Measurements from ENCODE around the gene COL4A6.

DNA sequence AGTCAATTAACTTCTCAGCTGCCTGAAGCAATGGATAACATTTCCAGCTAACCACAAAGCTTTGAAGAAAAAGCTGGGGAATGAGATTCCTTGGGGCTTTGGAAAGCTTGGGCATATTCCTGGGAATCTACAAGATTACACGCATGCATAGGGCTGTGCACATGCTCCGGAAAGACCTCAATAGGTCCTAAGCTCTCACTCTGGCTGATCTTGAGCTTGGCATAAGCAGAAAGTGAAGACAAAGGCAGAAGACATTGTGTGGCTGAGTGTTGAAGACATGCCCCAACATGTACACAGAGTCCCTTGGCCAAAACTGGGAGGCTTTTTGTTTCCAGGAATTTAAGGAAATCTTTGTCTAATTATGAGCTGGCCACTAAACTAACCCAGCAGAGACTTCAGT lies 315.5 kb downstream of the COL4A6 start:
- TF ChIP-seq, protein P1, sequence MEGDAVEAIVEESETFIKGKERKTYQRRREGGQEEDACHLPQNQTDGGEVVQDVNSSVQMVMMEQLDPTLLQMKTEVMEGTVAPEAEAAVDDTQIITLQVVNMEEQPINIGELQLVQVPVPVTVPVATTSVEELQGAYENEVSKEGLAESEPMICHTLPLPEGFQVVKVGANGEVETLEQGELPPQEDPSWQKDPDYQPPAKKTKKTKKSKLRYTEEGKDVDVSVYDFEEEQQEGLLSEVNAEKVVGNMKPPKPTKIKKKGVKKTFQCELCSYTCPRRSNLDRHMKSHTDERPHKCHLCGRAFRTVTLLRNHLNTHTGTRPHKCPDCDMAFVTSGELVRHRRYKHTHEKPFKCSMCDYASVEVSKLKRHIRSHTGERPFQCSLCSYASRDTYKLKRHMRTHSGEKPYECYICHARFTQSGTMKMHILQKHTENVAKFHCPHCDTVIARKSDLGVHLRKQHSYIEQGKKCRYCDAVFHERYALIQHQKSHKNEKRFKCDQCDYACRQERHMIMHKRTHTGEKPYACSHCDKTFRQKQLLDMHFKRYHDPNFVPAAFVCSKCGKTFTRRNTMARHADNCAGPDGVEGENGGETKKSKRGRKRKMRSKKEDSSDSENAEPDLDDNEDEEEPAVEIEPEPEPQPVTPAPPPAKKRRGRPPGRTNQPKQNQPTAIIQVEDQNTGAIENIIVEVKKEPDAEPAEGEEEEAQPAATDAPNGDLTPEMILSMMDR (IDR thresholded peaks at IDR 0.05; ENCODE audit: poor library complexity, severe bottlenecking), result no peak
- TF ChIP-seq POLR2AphosphoS5 (IDR thresholded peaks at IDR 0.05) (no peak), EP300 (conservative IDR thresholded peaks at IDR 0.05; ENCODE audit: poor library complexity, severe bottlenecking) (no peak), MXI1 (conservative IDR thresholded peaks at IDR 0.05; ENCODE audit: poor library complexity, severe bottlenecking) (no peak), EZH2 (IDR thresholded peaks at IDR 0.05; ENCODE audit: borderline replicate concordance, insufficient read depth, low read length, poor library complexity, severe bottlenecking) (no peak), TAF1 (IDR thresholded peaks at IDR 0.05; ENCODE audit: low read depth) (no peak), SMC3 (conservative IDR thresholded peaks at IDR 0.05; ENCODE audit: poor library complexity) (no peak)
- TF ChIP-seq, protein P2, sequence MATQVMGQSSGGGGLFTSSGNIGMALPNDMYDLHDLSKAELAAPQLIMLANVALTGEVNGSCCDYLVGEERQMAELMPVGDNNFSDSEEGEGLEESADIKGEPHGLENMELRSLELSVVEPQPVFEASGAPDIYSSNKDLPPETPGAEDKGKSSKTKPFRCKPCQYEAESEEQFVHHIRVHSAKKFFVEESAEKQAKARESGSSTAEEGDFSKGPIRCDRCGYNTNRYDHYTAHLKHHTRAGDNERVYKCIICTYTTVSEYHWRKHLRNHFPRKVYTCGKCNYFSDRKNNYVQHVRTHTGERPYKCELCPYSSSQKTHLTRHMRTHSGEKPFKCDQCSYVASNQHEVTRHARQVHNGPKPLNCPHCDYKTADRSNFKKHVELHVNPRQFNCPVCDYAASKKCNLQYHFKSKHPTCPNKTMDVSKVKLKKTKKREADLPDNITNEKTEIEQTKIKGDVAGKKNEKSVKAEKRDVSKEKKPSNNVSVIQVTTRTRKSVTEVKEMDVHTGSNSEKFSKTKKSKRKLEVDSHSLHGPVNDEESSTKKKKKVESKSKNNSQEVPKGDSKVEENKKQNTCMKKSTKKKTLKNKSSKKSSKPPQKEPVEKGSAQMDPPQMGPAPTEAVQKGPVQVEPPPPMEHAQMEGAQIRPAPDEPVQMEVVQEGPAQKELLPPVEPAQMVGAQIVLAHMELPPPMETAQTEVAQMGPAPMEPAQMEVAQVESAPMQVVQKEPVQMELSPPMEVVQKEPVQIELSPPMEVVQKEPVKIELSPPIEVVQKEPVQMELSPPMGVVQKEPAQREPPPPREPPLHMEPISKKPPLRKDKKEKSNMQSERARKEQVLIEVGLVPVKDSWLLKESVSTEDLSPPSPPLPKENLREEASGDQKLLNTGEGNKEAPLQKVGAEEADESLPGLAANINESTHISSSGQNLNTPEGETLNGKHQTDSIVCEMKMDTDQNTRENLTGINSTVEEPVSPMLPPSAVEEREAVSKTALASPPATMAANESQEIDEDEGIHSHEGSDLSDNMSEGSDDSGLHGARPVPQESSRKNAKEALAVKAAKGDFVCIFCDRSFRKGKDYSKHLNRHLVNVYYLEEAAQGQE (IDR thresholded peaks at IDR 0.05; ENCODE audit: borderline replicate concordance), result no peak

Data from neural cell (in vitro differentiated cells).